Progenitor cell of endocrine pancreas (in vitro differentiated cells): ENCODE results near the gene PIGH. TPM values are rescaled to one million over a fixed set of nuclear protein-coding genes. Genes with fewer than 3 reads are reported as not detected.

ENCODE experiments used
- DNase-seq: peaks from one replicate; pipeline ENCODE4 v3.0.0; 2021; ENCODE audit warnings: low spot score; ENCODE audit not compliant: unreplicated experiment
- H3K27ac Mint-ChIP-seq: 2 replicates; pipeline ENCODE4 v1.8.0; 2021; ENCODE audit warnings: mild to moderate bottlenecking, moderate library complexity, mixed read lengths
- H3K27me3 Mint-ChIP-seq: 2 replicates; pipeline ENCODE4 v1.8.0; 2021; ENCODE audit warnings: mixed read lengths
- H3K36me3 Mint-ChIP-seq: 2 replicates; pipeline ENCODE4 v1.8.0; 2022; ENCODE audit warnings: mixed read lengths; ENCODE audit not compliant: insufficient read depth
- H3K4me1 Mint-ChIP-seq: 2 replicates; pipeline ENCODE4 v1.8.0; 2021; ENCODE audit warnings: low read depth, mixed read lengths
- H3K4me3 Mint-ChIP-seq: 2 replicates; pipeline ENCODE4 v1.8.0; 2021; ENCODE audit warnings: low read depth, mild to moderate bottlenecking, moderate library complexity, mixed read lengths
- H3K9me3 Mint-ChIP-seq: 2 replicates; pipeline ENCODE4 v1.8.0; 2021; ENCODE audit warnings: low read depth, mixed read lengths
- total RNA-seq: library from RNA; stranded (reverse); gene quantifications from 2 replicates; pipeline ENCODE4 v1.2.1, GENCODE V29; 2021
- TF ChIP-seq, protein P1 (sequence below): fragments of 200-600 bp; sonication (generic); IDR thresholded peaks from one replicate; pipeline ENCODE4 v1.5.0; 2021; ENCODE audit warnings: antibody characterized with exemption, mild to moderate bottlenecking; ENCODE audit not compliant: unreplicated experiment

PIGH gene
- total RNA-seq, 1 donor from 2014 or later, result 18.9 TPM

DNA sequence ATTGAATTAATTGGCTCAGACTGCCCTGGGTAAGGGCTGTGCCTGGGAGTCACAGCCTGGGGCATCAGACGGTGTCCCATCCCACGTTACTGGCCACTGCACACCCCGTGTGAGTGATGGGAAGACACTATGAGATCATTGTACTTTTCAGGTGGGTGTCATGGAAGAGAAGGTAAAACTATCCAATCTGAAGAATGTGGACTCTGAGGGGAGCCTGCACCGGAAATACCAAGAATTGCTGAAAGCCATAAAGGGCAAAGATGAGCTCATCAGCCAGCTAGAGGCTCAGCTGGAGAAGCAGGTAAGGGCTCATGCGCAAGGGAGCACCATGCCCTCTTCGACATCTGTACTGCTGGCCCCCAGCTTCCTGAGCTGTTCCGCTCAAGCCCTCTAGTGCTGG lies 43.0 kb downstream of the PIGH start:
- H3K4me1 Mint-ChIP-seq, result peaks cover 7% of the 10 kb centered on the region
- H3K36me3 Mint-ChIP-seq, result peaks cover 16% of the 10 kb centered on the region

DNA sequence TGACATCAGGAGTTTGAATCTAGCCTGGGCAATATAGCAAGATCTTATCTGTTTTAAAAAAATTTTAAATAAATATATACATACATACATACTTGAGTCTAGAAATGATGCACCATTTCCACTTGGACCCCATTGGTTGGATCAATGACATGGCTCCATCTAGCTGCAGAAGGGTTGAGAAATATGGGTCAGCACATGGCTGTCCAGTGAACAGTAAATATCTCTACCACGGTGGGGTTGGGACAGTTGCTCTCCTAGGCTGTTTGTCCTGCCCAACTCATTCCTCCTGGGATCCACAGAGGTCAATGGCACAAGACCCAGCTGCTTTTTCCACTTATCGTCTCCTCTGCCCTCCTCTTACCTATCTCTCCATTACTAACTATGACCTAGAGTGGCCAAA lies 43.4 kb downstream of the PIGH start:
- H3K9me3 Mint-ChIP-seq, result no peaks in the 10 kb centered on the region
- peaks cover 17% of the 10 kb centered on the region for H3K36me3 Mint-ChIP-seq
- DNase-seq, result no peak
- TF ChIP-seq, protein P1, sequence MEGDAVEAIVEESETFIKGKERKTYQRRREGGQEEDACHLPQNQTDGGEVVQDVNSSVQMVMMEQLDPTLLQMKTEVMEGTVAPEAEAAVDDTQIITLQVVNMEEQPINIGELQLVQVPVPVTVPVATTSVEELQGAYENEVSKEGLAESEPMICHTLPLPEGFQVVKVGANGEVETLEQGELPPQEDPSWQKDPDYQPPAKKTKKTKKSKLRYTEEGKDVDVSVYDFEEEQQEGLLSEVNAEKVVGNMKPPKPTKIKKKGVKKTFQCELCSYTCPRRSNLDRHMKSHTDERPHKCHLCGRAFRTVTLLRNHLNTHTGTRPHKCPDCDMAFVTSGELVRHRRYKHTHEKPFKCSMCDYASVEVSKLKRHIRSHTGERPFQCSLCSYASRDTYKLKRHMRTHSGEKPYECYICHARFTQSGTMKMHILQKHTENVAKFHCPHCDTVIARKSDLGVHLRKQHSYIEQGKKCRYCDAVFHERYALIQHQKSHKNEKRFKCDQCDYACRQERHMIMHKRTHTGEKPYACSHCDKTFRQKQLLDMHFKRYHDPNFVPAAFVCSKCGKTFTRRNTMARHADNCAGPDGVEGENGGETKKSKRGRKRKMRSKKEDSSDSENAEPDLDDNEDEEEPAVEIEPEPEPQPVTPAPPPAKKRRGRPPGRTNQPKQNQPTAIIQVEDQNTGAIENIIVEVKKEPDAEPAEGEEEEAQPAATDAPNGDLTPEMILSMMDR, result no peak
- no peaks in the 10 kb centered on the region for H3K27me3 Mint-ChIP-seq
- no peak overlapping the region for H3K27ac Mint-ChIP-seq
- peaks cover 7% of the 10 kb centered on the region for H3K4me1 Mint-ChIP-seq
- H3K4me3 Mint-ChIP-seq, result no peak overlapping the region

More for the DNA sequence above, 43.0 kb downstream of the PIGH start:
- DNase-seq, result no peak
- Mint-ChIP-seq H3K27me3 (no peaks in the 10 kb centered on the region), H3K27ac (no peak overlapping the region), H3K9me3 (no peaks in the 10 kb centered on the region), H3K4me3 (no peak overlapping the region)
- TF ChIP-seq, protein P1, result no peak

DNA sequence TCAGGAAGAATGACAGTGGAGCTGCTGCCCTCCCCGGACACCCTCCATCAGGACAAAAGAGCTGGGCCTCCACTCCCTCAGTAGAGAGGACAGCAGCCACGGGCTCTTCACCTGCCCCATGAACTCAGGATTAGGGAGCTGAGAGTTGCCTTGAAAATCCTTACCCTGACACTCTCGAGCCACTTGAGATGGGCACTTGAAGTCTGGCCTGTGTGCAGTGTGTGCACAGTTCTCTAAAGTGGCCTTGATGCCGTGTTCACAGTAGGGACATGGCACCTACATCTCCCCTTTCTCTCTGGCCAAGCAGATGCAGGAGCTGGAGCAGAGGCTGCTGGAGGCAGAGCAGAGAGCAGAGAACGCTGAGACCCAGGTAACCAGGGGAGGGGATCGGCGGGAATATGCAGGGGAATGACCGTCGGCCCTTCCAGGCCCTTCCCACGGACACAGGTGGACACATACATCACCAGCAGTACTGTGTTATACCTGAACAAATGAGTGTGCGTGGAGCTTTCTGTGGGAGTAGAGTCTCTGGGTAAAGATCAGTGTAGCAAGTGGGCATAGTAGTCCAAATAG lies 44.5 kb downstream of the PIGH start:
- peaks cover 17% of the 10 kb centered on the region for H3K36me3 Mint-ChIP-seq
- DNase-seq, result no peak
- no peak overlapping the region for H3K27ac Mint-ChIP-seq
- peaks cover 7% of the 10 kb centered on the region for H3K4me1 Mint-ChIP-seq
- TF ChIP-seq, protein P1, result no peak
- no peak overlapping the region for H3K4me3 Mint-ChIP-seq
- H3K27me3 Mint-ChIP-seq, result no peaks in the 10 kb centered on the region
- no peaks in the 10 kb centered on the region for H3K9me3 Mint-ChIP-seq

DNA sequence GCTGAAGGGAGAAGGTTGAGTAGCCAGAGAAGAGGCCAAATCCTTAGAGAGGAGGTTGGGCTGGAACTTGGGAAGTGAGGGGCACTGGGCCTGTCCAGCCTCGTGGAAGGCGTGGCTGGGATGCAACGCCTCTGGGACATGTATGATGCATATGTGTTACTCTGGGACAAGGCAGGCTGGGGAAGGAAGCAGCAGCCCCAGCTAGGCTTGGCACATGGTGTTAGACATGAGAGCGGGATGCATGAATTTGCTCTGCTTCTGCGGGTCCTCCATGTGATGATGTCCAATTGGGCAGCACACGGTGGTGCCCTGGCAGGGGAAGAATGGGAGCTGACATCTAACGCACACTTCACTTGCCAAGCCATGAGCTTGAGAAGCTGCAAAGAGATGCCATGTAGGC lies 45.7 kb downstream of the PIGH start:
- H3K27me3 Mint-ChIP-seq, result no peaks in the 10 kb centered on the region
- DNase-seq, result no peak
- TF ChIP-seq, protein P1, result no peak
- peaks cover 12% of the 10 kb centered on the region for H3K36me3 Mint-ChIP-seq
- H3K4me1 Mint-ChIP-seq, result peaks cover 7% of the 10 kb centered on the region
- no peaks in the 10 kb centered on the region for H3K9me3 Mint-ChIP-seq
- no peak overlapping the region for H3K4me3 Mint-ChIP-seq
- H3K27ac Mint-ChIP-seq, result no peak overlapping the region

DNA sequence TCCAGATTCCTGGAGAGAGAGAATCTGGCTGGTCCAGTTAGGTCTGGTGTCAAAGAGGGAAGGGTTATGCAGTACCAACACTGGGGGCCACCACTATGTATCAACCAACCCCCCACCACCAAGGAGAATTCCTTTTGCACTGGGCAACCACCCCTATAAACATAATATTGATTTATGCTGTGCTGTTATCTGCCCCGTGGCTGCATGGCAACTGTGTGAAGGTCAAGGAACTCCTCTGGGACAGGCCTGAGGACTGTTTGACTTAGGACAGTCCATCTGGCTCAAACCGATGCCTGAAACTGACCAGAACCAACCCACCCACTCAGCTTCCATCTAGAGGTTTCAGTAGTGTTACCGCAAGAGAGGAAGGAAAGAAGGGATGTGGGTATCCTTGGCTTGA lies 46.5 kb downstream of the PIGH start:
- H3K27me3 Mint-ChIP-seq, result no peaks in the 10 kb centered on the region
- no peak for DNase-seq
- H3K27ac Mint-ChIP-seq, result no peak overlapping the region
- TF ChIP-seq, protein P1, result no peak
- no peaks in the 10 kb centered on the region for H3K9me3 Mint-ChIP-seq
- peaks cover 7% of the 10 kb centered on the region for H3K4me1 Mint-ChIP-seq
- H3K36me3 Mint-ChIP-seq, result peaks cover 13% of the 10 kb centered on the region
- H3K4me3 Mint-ChIP-seq, result no peak overlapping the region
